ENCODE data around the gene ALMS1.
"Not testable (repeated sequence)": the region's sequence is repeated elsewhere in the genome, so short reads cannot be mapped to it uniquely, and the experiment has no call there.

ALMS1 gene

DNA sequence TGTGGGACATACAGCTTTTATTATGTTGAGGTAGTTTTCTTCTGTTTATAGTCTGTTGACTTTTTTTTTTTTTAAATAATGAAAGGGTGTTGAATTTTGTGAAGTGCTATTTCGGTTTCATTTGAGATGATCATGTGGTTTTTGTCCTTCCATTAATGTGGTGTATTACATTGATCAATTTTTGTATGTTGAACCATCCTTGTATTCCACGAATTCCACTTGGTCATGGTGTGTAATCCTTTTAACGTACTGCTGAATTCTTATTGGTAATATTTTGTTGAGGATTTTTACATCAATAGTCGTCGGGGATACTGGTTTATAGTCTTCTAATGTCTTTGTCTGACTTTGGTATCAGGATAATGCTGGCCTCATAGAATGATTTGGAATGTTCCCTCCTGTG lies 18.8 kb downstream of the ALMS1 start:
- no peak for DNase-seq (ENCODE audit: low spot score)

DNA sequence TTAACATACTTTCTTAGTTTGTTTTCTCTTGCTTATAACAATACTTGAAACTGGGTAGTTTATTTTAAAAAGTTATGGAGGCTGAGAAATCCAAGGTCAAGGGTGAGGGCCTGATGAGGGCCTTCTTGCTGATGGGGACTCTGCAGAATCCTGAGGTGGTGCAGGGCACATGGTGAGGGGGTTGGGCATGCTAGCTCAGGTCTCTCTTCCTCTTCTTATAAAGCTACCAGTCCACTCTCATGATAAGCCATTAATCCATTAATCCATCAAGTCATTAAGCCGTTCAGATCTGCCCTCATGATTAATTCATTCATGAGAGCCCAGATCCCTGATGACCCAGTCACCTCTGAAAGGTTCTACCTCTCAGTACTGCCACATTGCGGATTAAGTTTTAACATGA lies 21.4 kb downstream of the ALMS1 start:
- DNase-seq (ENCODE audit: low spot score) = no peak

DNA sequence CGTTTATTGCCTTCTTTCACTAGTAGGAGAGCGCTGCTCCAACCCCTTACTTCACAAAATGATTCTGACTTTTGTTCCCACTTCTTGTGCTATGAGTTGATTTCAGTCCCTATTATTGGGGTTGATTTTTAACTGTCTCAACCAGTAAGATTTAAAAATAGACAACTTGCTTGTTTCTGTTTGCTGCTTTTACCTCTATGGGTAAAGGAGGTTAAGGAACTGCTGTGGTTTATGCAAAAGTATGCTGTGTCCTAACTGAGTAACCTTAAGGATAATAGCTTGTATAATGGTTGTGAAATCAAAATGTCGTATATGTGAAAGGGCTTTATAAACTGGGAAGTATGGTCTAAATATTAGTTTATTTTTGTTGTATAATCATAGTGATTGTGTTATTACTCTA lies 22.6 kb downstream of the ALMS1 start:
- no peak for DNase-seq (ENCODE audit: low spot score)

DNA sequence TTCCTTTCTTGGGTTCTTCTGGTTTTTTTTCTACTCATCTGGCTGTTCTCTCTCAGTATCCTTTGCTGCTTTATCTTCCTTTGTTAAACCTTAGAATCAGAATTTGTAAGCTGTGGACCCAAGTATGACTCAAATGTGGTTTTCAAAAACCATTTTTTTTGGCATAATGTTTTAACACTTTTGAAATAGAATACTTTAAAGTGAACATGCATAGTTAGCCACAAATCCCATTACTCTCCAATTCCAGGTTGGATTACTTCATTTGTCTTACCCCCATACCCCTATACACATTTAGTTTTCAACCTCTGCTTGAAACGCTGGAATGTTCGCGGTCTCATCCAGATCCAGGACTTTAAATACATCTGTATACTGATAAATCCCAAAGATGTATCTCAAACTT lies 29.1 kb downstream of the ALMS1 start:
- no peak for DNase-seq (ENCODE audit: low spot score)

DNA sequence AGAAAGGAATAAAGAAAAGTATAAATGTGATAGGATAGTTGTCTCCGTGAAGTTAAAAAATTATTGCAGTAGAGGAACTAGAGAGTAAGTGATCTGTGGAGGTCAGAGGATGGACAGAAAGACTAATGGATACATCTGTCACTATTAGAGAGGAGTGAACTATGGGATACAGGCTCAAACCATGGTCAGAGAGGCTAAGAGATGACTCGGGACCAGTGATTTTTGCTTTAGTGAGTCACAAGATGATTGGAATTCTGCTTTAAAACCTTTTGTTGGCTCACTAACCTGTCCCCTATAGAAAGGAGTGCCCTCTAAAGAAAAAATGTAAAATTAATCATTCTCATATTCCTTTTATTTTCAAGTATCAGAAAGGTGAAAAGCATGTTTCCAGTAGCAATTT lies 30.3 kb downstream of the ALMS1 start:
- no peak for DNase-seq (ENCODE audit: low spot score)

DNA sequence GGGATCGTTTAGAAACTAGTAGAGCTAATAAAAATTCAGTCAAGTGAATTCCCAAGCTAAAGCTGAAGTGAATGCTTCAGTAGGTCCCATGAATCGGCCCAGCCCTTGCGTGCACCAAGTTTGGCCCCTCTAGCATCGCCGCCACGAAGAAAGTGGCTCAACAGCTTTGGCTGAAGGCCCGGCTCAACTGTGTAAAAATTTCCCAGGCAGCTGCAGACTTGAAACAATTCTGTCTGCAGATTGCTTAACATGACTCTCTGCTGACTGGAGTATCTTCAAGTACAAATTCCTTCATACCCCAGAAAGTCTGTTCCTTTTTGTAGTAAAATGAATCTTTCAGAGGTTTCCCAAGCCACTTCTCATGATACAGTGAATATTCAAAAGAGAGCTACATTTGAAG lies 32.7 kb downstream of the ALMS1 start:
- no peak for DNase-seq (ENCODE audit: low spot score)

DNA sequence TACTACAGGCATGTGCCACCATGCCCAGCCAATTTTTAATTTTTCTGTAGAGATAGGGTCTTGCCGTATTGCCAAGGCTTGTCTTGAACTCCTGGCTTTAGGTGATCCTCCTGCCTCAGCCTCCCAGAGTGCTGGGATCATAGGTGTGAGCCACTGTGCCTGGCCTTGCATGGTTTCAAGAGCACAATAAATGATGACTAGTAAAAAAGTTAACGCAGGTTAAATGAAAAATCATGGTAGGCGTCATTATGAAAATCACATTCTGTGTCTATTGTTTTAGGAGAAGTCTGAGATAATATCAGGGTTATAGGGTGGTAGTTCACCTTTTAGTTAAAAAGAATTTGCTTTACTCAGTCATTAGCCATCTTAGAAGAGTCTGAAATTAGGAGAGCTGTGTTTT lies 38.3 kb downstream of the ALMS1 start:
- DNase-seq (ENCODE audit: low spot score) = no peak

DNA sequence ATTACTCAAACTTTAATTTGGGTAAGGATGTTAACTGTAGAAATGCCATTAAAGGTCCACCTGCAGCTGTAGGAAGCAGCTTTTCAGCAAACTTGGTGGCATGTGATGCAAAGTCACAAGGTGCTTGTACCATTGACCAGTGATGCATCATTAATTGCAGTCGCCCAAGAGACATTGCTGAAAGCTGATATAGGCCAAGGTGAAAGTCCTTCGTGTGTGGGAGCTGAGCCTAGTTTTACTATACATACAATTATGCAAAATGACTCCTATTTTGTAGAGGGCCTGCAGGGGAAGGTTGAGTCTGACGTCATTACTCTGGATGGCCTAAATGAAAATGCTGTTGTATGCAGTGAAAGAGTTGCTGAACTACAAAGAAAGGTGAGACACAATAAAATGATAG lies 40.5 kb downstream of the ALMS1 start:
- DNase-seq (ENCODE audit: low spot score) = no peak

DNA sequence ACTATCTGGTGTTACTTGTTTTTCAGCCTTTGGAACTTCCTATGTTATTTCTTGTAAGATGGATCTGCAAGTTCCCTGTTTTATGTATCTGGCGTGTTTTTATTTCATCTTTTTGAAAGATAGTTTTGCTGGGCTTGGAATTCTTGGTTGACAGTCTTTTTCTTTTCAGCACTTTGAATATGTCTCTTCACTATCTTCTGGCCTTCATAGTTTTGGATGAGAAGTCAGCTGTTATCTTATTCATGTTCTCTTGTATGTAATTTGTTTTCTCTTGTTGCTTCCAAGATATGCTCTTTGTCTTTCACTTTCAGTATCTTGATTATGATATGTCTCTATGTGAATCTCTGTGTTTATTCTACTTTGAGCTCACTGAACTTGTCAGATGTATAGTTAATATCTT lies 50.4 kb downstream of the ALMS1 start:
- DNase-seq (ENCODE audit: low spot score) = no peak

DNA sequence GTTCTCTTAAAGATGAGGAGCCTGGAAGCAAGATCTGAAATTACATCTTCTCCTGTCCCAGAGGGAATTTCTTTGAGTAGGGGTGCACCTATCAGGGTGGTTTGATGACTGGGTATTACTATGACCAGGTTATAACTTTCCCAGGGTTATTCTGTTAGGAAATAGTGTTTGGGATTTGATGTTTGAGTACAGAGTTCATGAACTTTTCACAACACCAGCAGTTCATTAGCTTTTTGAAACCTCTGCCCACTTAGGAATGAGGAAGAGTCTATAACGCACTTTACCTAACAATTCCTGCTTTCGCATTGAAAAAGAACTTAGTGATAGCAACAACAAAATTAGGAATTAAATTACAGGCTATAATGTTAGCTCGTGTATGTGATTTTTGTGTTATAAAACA lies 58.6 kb downstream of the ALMS1 start:
- no peak for DNase-seq (ENCODE audit: low spot score)

DNA sequence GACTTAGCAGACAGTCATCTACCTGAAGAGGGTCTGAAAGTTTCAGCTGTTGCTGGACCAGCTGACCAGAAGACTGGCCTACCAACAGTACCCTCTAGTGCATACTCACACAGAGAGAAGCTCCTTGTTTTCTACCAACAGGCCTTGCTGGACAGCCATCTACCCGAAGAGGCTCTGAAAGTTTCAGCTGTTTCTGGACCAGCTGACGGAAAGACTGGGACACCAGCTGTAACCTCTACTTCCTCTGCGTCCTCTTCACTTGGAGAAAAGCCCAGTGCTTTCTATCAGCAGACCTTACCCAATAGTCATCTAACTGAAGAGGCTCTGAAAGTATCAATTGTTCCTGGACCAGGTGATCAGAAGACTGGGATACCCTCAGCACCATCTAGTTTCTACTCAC lies 63.2 kb downstream of the ALMS1 start:
- DNase-seq (ENCODE audit: low spot score) = no peak

DNA sequence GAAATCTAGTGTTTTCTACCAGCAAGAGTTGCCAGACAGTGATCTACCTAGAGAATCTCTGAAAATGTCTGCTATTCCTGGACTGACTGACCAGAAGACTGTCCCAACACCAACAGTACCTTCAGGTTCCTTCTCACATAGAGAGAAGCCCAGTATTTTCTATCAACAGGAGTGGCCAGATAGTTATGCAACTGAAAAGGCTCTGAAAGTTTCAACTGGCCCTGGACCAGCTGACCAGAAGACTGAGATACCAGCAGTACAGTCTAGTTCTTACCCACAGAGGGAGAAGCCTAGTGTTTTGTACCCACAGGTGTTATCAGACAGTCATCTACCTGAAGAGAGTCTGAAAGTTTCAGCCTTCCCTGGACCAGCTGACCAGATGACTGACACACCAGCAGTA lies 63.8 kb downstream of the ALMS1 start:
- no peak for DNase-seq (ENCODE audit: low spot score)

DNA sequence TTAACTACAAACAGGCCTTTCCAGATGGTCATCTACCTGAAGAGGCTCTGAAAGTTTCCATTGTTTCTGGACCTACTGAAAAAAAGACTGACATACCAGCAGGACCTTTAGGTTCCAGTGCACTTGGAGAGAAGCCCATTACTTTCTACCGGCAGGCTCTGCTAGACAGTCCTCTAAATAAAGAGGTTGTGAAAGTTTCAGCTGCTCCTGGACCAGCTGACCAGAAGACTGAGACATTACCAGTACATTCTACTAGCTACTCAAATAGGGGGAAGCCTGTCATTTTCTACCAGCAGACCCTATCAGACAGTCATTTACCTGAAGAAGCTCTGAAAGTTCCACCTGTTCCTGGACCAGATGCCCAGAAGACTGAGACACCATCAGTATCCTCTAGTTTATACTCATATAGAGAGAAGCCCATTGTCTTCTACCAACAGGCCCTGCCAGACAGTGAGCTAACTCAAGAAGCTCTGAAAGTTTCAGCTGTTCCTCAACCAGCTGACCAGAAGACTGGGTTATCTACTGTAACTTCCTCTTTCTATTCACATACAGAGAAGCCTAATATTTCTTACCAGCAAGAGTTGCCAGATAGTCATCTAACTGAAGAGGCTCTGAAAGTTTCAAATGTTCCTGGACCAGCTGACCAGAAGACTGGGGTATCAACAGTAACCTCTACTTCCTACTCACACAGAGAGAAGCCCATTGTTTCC lies 65.8 kb downstream of the ALMS1 start:
- no peak for DNase-seq (ENCODE audit: low spot score)

DNA sequence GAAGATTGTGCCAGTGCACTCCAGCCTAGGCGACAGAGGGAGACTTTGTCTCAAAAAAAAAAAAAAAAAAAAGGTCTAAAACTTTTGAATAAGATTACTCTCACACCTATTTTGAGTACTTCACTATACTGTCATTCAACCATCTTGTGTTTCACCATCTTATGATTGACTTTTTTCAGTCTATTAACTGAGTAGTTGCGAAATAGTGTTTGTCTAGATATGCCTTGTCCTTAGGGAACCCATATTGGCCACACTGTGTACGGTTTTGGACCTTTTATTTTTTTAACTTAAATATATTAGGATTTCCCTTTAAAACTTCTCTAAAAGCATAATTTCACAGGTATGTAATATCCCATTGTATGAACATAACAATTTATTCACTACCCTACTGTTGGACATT lies 72.3 kb downstream of the ALMS1 start:
- DNase-seq (ENCODE audit: low spot score) = no peak

DNA sequence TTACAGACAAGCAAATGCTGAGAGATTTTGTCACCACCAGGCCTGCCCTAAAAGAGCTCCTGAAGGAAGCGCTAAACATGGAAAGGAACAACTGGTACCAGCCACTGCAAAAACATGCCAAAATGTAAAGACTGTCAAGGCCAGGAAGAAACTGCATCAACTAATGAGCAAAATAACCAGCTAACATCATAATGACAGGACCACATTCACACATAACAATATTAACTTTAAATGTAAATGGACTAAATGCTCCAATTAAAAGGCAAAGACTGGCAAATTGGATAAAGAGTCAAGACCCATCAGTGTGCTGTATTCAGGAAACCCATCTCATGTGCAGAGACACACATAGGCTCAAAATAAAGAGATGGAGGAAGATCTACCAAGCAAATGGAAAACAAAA lies 76.8 kb downstream of the ALMS1 start:
- not testable (repeated sequence) for DNase-seq (ENCODE audit: low spot score)

DNA sequence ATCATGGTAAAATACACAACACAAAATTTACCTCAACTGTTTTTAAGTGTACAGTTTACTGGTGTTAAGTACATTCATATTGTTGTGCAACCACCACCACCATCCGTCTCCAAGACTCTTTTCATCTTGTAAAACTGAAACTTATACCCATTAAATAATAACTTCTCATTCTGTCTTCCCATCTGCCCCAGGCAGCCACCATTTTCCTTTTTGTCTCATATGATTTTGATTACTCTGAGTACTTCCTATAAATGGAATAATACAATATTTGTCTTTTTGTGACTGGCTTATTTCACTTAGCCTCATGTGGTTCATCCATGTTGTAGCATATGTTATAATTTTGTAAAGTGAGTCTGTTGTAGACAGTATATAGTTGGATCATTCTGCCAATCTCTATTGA lies 82.7 kb downstream of the ALMS1 start:
- no peak for DNase-seq (ENCODE audit: low spot score)

DNA sequence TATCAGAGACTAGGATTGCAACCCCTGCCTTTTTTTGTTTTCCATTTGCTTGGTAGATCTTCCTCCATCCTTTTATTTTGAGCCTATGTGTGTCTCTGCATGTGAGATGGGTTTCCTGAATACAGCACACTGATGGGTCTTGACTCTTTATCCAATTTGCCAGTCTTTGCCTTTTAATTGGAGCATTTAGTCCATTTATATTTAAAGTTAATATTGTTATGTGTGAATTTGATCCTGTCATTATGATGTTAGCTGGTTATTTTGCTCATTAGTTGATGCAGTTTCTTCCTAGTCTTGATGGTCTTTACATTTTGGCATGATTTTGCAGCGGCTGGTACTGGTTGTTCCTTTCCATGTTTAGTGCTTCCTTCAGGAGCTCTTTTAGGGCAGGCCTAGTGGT lies 98.2 kb downstream of the ALMS1 start:
- DNase-seq (ENCODE audit: low spot score) = not testable (repeated sequence)

DNA sequence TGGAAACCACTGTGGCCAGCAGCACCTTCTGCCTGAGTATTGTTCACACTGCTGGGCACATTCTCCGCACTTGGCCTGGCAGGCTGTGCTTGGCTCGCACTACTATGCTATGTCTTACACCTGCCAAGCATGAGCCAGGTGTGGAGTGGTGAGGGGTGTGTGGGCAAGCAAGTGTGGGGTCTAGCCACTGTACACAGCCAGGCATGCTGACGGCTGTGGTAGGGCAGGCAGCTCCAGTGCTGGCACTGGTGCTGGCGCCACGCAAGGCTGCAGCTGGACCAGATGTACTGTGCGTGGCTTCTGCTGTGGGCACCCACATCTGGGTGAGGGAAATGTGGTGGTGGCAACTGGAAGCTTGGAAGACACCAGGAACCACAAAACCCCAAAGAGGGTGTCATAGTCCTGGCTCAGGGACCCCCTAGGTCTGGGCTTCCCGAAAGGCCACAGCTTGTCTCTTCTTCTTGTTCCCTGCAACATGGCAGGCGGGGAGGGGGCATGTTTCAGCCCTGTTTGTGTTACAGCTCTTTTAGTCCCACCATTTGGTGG lies 101.5 kb downstream of the ALMS1 start:
- DNase-seq (ENCODE audit: low spot score) = no peak

DNA sequence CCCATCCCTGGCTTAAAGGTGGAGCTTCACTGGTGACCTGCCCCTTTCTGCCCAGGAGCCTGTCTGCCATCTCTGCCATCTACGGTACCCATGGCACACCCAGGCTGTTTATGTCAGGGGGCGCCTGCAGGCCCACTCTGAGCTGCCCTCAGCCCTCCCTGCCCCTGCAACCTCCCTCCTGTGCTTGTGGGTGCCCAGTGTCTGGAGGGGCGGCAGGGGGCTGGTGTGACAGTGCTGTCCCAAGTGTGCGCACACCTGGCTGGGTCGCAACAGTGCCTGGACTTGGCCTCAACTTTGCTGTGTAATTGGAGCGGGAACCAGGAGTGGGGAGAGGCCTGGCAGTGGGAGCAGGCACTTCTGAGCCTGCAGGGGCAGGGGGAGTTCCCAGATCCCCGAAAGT lies 102.4 kb downstream of the ALMS1 start:
- DNase-seq (ENCODE audit: low spot score) = no peak

DNA sequence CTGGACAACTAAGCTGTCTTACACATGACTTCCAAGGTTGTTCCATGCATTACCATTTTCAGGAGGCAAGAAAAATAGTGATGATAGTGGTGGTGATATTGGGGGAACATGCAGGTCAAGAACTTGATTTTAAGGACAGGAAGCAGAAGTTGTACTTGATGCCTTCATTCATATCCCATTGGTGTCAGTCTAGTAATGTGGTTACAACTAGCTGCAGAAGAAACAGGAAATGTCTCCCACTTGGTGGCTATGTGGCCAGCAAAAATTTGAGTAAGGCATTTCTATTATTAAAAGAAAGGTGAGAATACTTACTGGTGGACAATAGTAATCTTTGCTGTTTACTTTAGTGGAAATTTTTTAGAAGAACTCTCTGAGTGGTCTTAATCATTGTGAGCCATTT lies 103.4 kb downstream of the ALMS1 start:
- no peak for DNase-seq (ENCODE audit: low spot score)

DNA sequence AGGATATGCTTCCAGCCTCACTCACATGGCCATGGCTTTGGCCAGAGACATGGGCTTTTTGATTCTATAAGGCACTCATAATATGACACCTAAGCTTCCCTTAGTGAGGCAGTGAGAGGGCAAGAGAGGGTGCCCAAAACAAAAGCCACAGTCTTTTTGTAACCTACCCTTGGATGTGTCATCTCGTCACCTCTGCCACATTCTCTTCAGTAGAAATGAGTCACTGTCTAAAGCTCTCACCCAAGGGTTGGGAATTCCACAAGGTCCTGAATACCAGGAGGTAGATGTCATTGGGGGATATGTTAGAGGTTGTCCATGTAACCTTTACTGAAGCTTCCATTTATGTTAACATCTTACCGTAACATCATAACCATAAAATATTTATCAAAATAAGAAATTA lies 108.4 kb downstream of the ALMS1 start:
- no peak for DNase-seq (ENCODE audit: low spot score)

DNA sequence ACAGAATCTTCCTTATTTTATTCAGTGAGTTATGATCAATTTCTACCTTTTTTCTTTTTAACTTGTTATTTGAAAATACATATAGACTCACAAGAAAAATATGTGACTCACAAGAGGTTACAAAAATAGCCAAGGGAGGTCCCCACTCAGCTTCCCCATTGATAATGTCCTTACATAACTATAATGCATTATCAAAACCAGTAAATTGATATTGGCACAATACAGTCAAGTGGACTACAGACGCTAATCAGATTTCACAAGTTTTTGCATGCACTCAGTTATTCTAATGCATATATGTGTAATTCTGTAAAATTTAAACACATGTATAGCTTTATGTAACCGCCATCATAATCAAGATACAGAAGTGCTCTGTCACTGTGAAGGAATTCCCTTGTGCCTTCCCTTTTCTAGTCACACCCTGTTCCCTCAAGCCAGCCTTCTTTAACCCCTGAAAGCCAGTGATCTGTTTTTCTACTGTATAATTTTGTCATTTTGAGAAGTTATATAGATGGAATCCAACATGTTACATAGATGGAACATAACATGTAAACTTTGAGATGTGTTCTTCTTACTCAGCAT lies 118.4 kb downstream of the ALMS1 start:
- DNase-seq (ENCODE audit: low spot score) = no peak

DNA sequence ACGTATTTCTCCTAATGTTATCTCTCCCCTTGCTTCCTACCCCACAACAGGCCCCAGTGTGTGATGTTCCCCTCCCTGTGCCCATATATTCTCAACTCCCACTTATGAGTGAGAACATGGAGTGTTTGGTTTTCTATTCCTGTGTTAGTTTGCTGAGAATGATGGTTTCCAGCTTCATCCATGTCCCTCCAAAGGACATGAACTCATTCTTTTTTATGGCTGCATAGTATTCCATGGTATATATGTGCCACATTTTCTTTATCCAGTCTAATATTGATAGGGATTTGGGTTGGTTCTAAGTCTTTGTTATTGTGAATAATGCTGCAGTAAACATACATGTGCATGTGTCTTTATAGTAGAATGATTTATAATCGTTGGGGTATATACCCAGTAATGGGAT lies 119.2 kb downstream of the ALMS1 start:
- DNase-seq (ENCODE audit: low spot score) = not testable (repeated sequence)

DNA sequence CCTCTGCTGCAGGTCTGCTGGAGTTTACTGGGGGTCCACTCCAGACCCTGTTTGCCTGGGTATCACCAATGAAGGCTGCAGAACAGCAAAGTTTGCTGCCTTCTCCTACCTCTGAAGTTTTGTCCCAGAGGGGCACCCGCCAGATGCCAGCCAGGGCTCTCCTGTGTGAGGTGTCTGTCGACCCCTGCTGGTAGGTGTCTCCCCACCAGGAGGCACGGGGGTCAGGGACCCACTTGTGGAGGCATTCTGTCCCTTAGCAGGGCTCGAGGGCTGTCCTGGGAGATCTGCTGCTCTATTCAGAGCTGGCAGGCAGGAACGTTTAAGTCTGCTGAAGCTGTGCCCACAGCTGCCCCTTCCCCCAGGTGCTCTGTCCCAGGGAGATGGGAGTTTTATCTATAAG lies 124.8 kb downstream of the ALMS1 start:
- not testable (repeated sequence) for DNase-seq (ENCODE audit: low spot score)

Measured in CD4-positive, alpha-beta T cell treated with Interleukin-15 for 4 hours (primary cell).